Mucosa of stomach (tissue), 1 donor: ENCODE results near the gene DGKA.

Experiments
- H3K27me3 ChIP-seq: one replicate; pipeline ENCODE4 v1.7.0; 2013; ENCODE audit warnings: mild to moderate bottlenecking, low read length; ENCODE audit not compliant: control insufficient read depth, insufficient read depth
- H3K36me3 ChIP-seq: one replicate; pipeline ENCODE4 v1.7.0; 2013; ENCODE audit warnings: low read length; ENCODE audit not compliant: control insufficient read depth, insufficient read depth
- H3K4me1 ChIP-seq: one replicate; pipeline ENCODE4 v1.7.0; 2013; ENCODE audit warnings: mild to moderate bottlenecking, low read length; ENCODE audit not compliant: control insufficient read depth, insufficient read depth
- H3K4me3 ChIP-seq: one replicate; pipeline ENCODE4 v1.7.0; 2013; ENCODE audit warnings: low read length
- H3K9ac ChIP-seq: one replicate; pipeline ENCODE4 v1.7.0; 2013; ENCODE audit warnings: mild to moderate bottlenecking, low read length, moderate library complexity
- H3K9me3 ChIP-seq: one replicate; pipeline ENCODE4 v1.7.0; 2013; ENCODE audit warnings: mild to moderate bottlenecking, low read length, moderate library complexity; ENCODE audit not compliant: control insufficient read depth
- donor health status: Pancreatic carcinoma.

DGKA gene

GRCh38 chr12:55933169-55933798, 2.3 kb downstream of the DGKA start:
- Histone ChIP-seq H3K4me3 (no peak overlapping the region), H3K9ac (no peak overlapping the region), H3K27me3 (no peaks in the 10 kb centered on the region), H3K4me1 (peaks cover 21% of the 10 kb centered on the region), H3K9me3 (no peaks in the 10 kb centered on the region), H3K36me3 (no peaks in the 10 kb centered on the region)

GRCh38 chr12:55933799-55934742, 3.1 kb downstream of the DGKA start:
- Histone ChIP-seq H3K27me3 (no peaks in the 10 kb centered on the region), H3K9me3 (no peaks in the 10 kb centered on the region), H3K4me3 (no peak overlapping the region), H3K4me1 (peaks cover 21% of the 10 kb centered on the region), H3K36me3 (no peaks in the 10 kb centered on the region), H3K9ac (no peak overlapping the region)

GRCh38 chr12:55934773-55935172, 3.8 kb downstream of the DGKA start:
- no peak overlapping the region for H3K9ac ChIP-seq
- peaks cover 23% of the 10 kb centered on the region for H3K4me1 ChIP-seq
- no peaks in the 10 kb centered on the region for H3K9me3 ChIP-seq
- H3K4me3 ChIP-seq: no peak overlapping the region
- H3K36me3 ChIP-seq: no peaks in the 10 kb centered on the region
- no peaks in the 10 kb centered on the region for H3K27me3 ChIP-seq

- Histone ChIP-seq H3K4me1 (peaks cover 28% of the 10 kb centered on the region), H3K4me3 (no peak overlapping the region), H3K9ac (peak overlapping the region; percentile 9)
Observed at GRCh38 chr12:55935738-55936151, 4.8 kb downstream of the DGKA start.

GRCh38 chr12:55937981-55938380, 7.0 kb downstream of the DGKA start:
- H3K4me1 ChIP-seq: peaks cover 12% of the 10 kb centered on the region
- H3K27me3 ChIP-seq: no peaks in the 10 kb centered on the region
- H3K9ac ChIP-seq: no peak overlapping the region
- no peaks in the 10 kb centered on the region for H3K36me3 ChIP-seq
- H3K9me3 ChIP-seq: no peaks in the 10 kb centered on the region
- H3K4me3 ChIP-seq: no peak overlapping the region

More at GRCh38 chr12:55935738-55936151, 4.8 kb downstream of the DGKA start:
- H3K36me3 ChIP-seq: no peaks in the 10 kb centered on the region
- H3K27me3 ChIP-seq: no peaks in the 10 kb centered on the region
- no peaks in the 10 kb centered on the region for H3K9me3 ChIP-seq

GRCh38 chr12:55938826-55939501, 8.0 kb downstream of the DGKA start:
- H3K4me1 ChIP-seq: peaks cover 10% of the 10 kb centered on the region
- no peak overlapping the region for H3K9ac ChIP-seq
- H3K9me3 ChIP-seq: no peaks in the 10 kb centered on the region
- H3K27me3 ChIP-seq: no peaks in the 10 kb centered on the region
- no peak overlapping the region for H3K4me3 ChIP-seq
- no peaks in the 10 kb centered on the region for H3K36me3 ChIP-seq

GRCh38 chr12:55940065-55940732, 9.2 kb downstream of the DGKA start:
- no peaks in the 10 kb centered on the region for H3K27me3 ChIP-seq
- H3K4me3 ChIP-seq: no peak overlapping the region
- H3K36me3 ChIP-seq: no peaks in the 10 kb centered on the region
- H3K9ac ChIP-seq: peak overlapping the region; percentile 56
- H3K9me3 ChIP-seq: no peaks in the 10 kb centered on the region
- peaks cover 10% of the 10 kb centered on the region for H3K4me1 ChIP-seq

- no peaks in the 10 kb centered on the region for H3K27me3 ChIP-seq
- no peak overlapping the region for H3K4me3 ChIP-seq
- H3K9me3 ChIP-seq: no peaks in the 10 kb centered on the region
- no peaks in the 10 kb centered on the region for H3K36me3 ChIP-seq
- peaks cover 10% of the 10 kb centered on the region for H3K4me1 ChIP-seq
- H3K9ac ChIP-seq: no peak overlapping the region
Observed at GRCh38 chr12:55942055-55942454, 11.1 kb downstream of the DGKA start.

GRCh38 chr12:55942577-55943136, 11.7 kb downstream of the DGKA start:
- peaks cover 10% of the 10 kb centered on the region for H3K4me1 ChIP-seq
- no peak overlapping the region for H3K9ac ChIP-seq
- no peaks in the 10 kb centered on the region for H3K36me3 ChIP-seq

GRCh38 chr12:55946553-55946952, 15.6 kb downstream of the DGKA start:
- Histone ChIP-seq H3K9ac (no peak overlapping the region), H3K4me1 (no peaks in the 10 kb centered on the region), H3K4me3 (no peak overlapping the region), H3K27me3 (no peaks in the 10 kb centered on the region), H3K9me3 (no peaks in the 10 kb centered on the region), H3K36me3 (no peaks in the 10 kb centered on the region)

More at GRCh38 chr12:55942577-55943136, 11.7 kb downstream of the DGKA start:
- no peaks in the 10 kb centered on the region for H3K9me3 ChIP-seq
- no peak overlapping the region for H3K4me3 ChIP-seq
- no peaks in the 10 kb centered on the region for H3K27me3 ChIP-seq

GRCh38 chr12:55955344-55955743, 24.4 kb downstream of the DGKA start:
- peaks cover 4% of the 10 kb centered on the region for H3K36me3 ChIP-seq
- peaks cover 22% of the 10 kb centered on the region for H3K4me1 ChIP-seq
- no peaks in the 10 kb centered on the region for H3K9me3 ChIP-seq
- no peaks in the 10 kb centered on the region for H3K27me3 ChIP-seq
- H3K4me3 ChIP-seq: no peak overlapping the region
- H3K9ac ChIP-seq: no peak overlapping the region
